ENCODE measurements around the gene CEBPE. TPM values are rescaled to one million over a fixed set of nuclear protein-coding genes. Genes with fewer than 3 reads are reported as not detected.

Gene CEBPE
- total RNA-seq, 1 donor from 2014 or later, result 0.20 TPM

DNA sequence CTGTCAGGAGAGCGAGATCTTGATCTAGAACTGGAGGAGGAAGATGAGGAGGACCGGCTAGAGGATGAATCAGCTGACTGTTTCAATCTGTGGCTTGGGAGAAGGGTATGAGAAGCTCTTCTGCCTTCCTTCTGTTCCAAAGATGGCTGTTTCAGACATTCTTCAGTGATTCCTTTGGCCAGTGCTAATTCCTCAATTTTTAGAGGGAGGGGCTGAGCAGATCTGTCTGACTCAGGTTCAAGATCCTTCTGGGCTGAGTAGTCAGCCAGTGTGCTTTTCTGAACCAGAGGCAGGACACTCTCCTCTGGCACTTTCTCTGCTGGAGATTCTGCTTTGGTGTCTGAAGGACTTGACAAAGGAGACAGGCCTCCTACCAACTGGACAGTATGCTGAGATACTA lies 39.3 kb downstream of the CEBPE start:
- ChIA-PET CTCF (interaction anchor here (0.8 kb wide), 1 partner anchor 12 kb away, joined by 4 read pairs; no protein-coding TSS in a partner anchor), POLR2A (interaction anchor here (1.0 kb wide), 1 partner anchor 15 kb away, joined by 3 read pairs; the partner anchor contains the start of genes ACIN1 and C14orf119)
- H3K27ac Mint-ChIP-seq, result no peak overlapping the region
- DNase-seq, result no peak
- TF ChIP-seq, protein P1, sequence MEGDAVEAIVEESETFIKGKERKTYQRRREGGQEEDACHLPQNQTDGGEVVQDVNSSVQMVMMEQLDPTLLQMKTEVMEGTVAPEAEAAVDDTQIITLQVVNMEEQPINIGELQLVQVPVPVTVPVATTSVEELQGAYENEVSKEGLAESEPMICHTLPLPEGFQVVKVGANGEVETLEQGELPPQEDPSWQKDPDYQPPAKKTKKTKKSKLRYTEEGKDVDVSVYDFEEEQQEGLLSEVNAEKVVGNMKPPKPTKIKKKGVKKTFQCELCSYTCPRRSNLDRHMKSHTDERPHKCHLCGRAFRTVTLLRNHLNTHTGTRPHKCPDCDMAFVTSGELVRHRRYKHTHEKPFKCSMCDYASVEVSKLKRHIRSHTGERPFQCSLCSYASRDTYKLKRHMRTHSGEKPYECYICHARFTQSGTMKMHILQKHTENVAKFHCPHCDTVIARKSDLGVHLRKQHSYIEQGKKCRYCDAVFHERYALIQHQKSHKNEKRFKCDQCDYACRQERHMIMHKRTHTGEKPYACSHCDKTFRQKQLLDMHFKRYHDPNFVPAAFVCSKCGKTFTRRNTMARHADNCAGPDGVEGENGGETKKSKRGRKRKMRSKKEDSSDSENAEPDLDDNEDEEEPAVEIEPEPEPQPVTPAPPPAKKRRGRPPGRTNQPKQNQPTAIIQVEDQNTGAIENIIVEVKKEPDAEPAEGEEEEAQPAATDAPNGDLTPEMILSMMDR (IDR thresholded peaks at IDR 0.05), result no peak
- no peaks in the 10 kb centered on the region for H3K9me3 Mint-ChIP-seq
- peaks cover 83% of the 10 kb centered on the region for H3K36me3 Mint-ChIP-seq (ENCODE audit: low read depth)
- no peak for ATAC-seq (ENCODE audit: low read depth)
- no peak overlapping the region for H3K4me3 Mint-ChIP-seq
- intact Hi-C loops (cut with micrococcal nuclease), result loop anchor here (5.0 kb wide), 1 partner anchor 218 kb away; no protein-coding TSS in a partner anchor
- H3K4me1 Mint-ChIP-seq, result peaks cover 3% of the 10 kb centered on the region
- no peaks in the 10 kb centered on the region for H3K27me3 Mint-ChIP-seq

DNA sequence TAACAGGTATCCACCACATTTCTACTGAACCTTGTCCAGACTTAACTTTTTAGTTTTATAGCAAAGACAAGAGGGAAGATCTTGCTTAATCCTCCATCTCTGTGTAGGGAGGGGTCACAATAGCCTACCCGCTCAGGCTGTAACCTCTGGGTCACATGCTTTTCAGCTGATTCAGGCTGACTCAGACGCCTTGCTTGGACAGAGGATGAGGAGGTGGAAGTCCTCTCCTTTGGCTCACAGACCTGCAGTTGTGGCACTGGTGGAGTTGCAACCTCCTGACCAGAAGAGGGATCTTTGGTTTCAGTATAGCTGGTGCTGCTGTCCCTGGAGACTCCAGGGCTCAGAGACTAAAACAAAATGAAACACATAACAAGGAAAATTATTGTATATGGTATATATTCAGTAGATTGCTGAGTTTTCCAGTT lies 40.4 kb downstream of the CEBPE start:
- CTCF ChIA-PET, result interaction anchor here (1.3 to 3.5 kb wide), 10 partner anchors 8 to 107 kb away, joined by 3 to 35 read pairs (median 14); partner anchors contain the start of genes ACIN1, C14orf119 and SLC7A8
- Mint-ChIP-seq H3K36me3 (ENCODE audit: low read depth) (peaks cover 86% of the 10 kb centered on the region), H3K9me3 (no peaks in the 10 kb centered on the region)

DNA sequence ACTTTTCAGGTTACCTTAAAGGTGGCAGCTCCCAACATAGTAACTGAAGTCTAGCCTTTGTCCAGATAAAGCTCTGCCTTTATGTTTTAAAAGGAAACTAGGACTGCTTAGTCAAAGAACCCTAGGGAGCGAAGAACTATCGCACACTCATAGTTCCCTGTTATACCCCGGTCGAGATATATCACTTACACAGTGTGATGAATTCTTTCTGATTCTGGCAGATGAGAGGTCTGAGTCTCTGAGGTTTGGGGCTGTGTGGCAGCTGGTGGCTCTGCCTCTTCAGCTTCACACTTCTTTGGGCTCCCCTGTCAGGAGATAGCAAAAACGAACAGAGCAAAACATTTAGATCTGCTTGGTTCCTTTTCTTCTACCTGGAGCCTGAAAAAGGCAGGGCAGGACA lies 41.1 kb downstream of the CEBPE start:
- intact Hi-C loops (cut with micrococcal nuclease), result loop anchor here (1.0 to 5.0 kb wide), 3 partner anchors 42 to 219 kb away; no protein-coding TSS in a partner anchor
- TF ChIP-seq, protein P1 (IDR thresholded peaks at IDR 0.05), result no peak
- ATAC-seq (ENCODE audit: low read depth) (no peak), DNase-seq (no peak)
- Mint-ChIP-seq H3K9me3 (no peaks in the 10 kb centered on the region), H3K4me1 (peaks cover 3% of the 10 kb centered on the region), H3K27me3 (no peaks in the 10 kb centered on the region), H3K36me3 (ENCODE audit: low read depth) (peaks cover 85% of the 10 kb centered on the region), H3K4me3 (no peak overlapping the region), H3K27ac (no peak overlapping the region)
- POLR2A ChIA-PET, result interaction anchor here (1.2 to 2.7 kb wide), 2 partner anchors 9 to 17 kb away, joined by 4 to 17 read pairs; partner anchors contain the start of genes ACIN1 and C14orf119
- CTCF ChIA-PET, result interaction anchor here (0.7 to 3.5 kb wide), 15 partner anchors 8 to 108 kb away, joined by 3 to 35 read pairs (median 8); partner anchors contain the start of genes ACIN1, C14orf119 and SLC7A8

More for the DNA sequence above, 40.4 kb downstream of the CEBPE start:
- ATAC-seq (ENCODE audit: low read depth) (peak; percentile 18), DNase-seq (no peak)
- TF ChIP-seq, protein P1 (IDR thresholded peaks at IDR 0.05), result no peak
- H3K27ac Mint-ChIP-seq, result no peak overlapping the region
- intact Hi-C loops (cut with micrococcal nuclease), result loop anchor here (5.0 kb wide), 1 partner anchor 219 kb away; no protein-coding TSS in a partner anchor
- POLR2A ChIA-PET, result interaction anchor here (0.7 to 2.7 kb wide), 2 partner anchors 16 to 662 kb away, joined by 3 to 17 read pairs; partner anchors contain the start of genes ACIN1 and C14orf119
- H3K27me3 Mint-ChIP-seq, result no peaks in the 10 kb centered on the region
- peaks cover 3% of the 10 kb centered on the region for H3K4me1 Mint-ChIP-seq
- no peak overlapping the region for H3K4me3 Mint-ChIP-seq

DNA sequence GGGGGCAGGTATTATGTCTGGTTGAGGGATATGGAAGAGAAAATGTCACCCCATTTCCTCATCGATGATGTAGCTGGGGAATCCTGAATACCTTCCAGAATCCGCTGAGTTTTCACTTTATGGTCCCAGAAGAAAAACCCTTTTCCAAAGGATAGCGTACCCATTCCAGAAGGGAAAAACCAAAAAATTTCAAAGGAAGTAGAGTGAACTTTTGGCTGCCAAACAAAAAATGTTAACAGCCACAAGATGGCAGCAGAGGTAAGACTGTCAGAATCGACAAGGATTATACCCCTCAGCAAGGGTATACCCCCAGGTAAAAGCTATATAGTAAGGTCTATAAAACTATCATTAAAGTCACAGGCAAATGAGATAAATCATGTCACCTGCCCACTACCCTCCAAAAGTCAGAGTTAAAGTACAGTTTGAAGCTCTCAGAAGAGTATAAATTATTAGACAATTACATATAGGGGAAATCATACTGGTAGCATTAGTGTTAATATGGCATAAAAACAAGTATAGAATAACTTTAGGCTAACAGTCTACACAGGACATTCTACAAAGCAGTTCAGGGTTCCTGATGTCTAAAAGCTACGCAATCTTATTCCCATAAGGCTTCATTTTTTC lies 42.2 kb downstream of the CEBPE start:
- intact Hi-C loops (cut with micrococcal nuclease), result loop anchor here (1.0 to 5.0 kb wide), 3 partner anchors 43 to 220 kb away; no protein-coding TSS in a partner anchor
- no peak overlapping the region for H3K27ac Mint-ChIP-seq
- peaks cover 7% of the 10 kb centered on the region for H3K4me1 Mint-ChIP-seq
- no peak for DNase-seq
- POLR2A ChIA-PET, result interaction anchor here (1.2 to 2.7 kb wide), 2 partner anchors 8 to 18 kb away, joined by 4 to 17 read pairs; partner anchors contain the start of genes ACIN1 and C14orf119
- ATAC-seq (ENCODE audit: low read depth), result peak; percentile 67
- H3K9me3 Mint-ChIP-seq, result no peaks in the 10 kb centered on the region
- CTCF ChIA-PET, result interaction anchor here (0.7 to 3.5 kb wide), 18 partner anchors 8 to 306 kb away, joined by 3 to 35 read pairs (median 5); partner anchors contain the start of genes ACIN1, C14orf119, CDH24 and SLC7A8
- H3K36me3 Mint-ChIP-seq (ENCODE audit: low read depth), result peaks cover 92% of the 10 kb centered on the region
- H3K27me3 Mint-ChIP-seq, result no peaks in the 10 kb centered on the region
- H3K4me3 Mint-ChIP-seq, result no peak overlapping the region
- TF ChIP-seq, protein P1 (IDR thresholded peaks at IDR 0.05), result no peak

Data from activated B cell treated with CpG ODN at 0.5 μM for 24 hours (primary cell).